Mesenchymal stem cell (in vitro differentiated cells and primary cell): Measurements from ENCODE around the gene PRAC1.

Experiments
- DNase-seq: peaks from one replicate; pipeline ENCODE4 v3.0.0-alpha.2; 2013
- H2AFZ ChIP-seq: one replicate; pipeline ENCODE4 v1.6.1; 2013; ENCODE audit warnings: low read depth, mild to moderate bottlenecking, control low read depth, inconsistent platforms, low read length, moderate library complexity
- H2AK5ac ChIP-seq: 2 replicates; pipeline ENCODE4 v1.6.1; 2013; ENCODE audit warnings: low read length, moderate library complexity, mild to moderate bottlenecking, inconsistent platforms; ENCODE audit not compliant: severe bottlenecking
- H2BK120ac ChIP-seq: one replicate; pipeline ENCODE4 v1.6.1; 2013; ENCODE audit warnings: low read depth, mild to moderate bottlenecking, inconsistent platforms, low read length, moderate library complexity
- H2BK12ac ChIP-seq, 2 experiments: one replicate each; pipeline ENCODE4 v1.6.1; 2013; ENCODE audit warnings: inconsistent platforms in 2 of 2, low read length in 2 of 2, mild to moderate bottlenecking in 2 of 2, moderate library complexity in 2 of 2, control low read depth in 1 of 2
- H2BK15ac ChIP-seq: one replicate; pipeline ENCODE4 v1.6.1; 2013; ENCODE audit warnings: mild to moderate bottlenecking, low read depth, inconsistent platforms; ENCODE audit not compliant: poor library complexity, severe bottlenecking
- H2BK5ac ChIP-seq: 2 replicates; pipeline ENCODE4 v1.6.1; 2013; ENCODE audit warnings: low read depth, mild to moderate bottlenecking, low read length, control low read depth, inconsistent platforms; ENCODE audit not compliant: poor library complexity, severe bottlenecking
- H3K14ac ChIP-seq, 2 experiments: one replicate each; pipeline ENCODE4 v1.6.1; 2013; ENCODE audit warnings: inconsistent platforms in 2 of 2, low read length in 2 of 2, control low read depth in 1 of 2, mild to moderate bottlenecking in 1 of 2, moderate library complexity in 1 of 2
- H3K18ac ChIP-seq, 2 experiments: one replicate each; pipeline ENCODE4 v1.6.1; 2013; ENCODE audit warnings: inconsistent platforms in 2 of 2, low read length in 2 of 2, control low read depth in 1 of 2, low read depth in 1 of 2, mild to moderate bottlenecking in 1 of 2
- H3K23ac ChIP-seq, 2 experiments: one replicate each; pipeline ENCODE4 v1.6.1; 2013; ENCODE audit warnings: inconsistent platforms in 2 of 2, low read length in 2 of 2, mild to moderate bottlenecking in 2 of 2, moderate library complexity in 2 of 2, control low read depth in 1 of 2
- H3K27ac ChIP-seq: 2 replicates; pipeline ENCODE4 v1.5.1; 2013; ENCODE audit warnings: mild to moderate bottlenecking, moderate library complexity, low read length, control low read depth, inconsistent platforms; ENCODE audit not compliant: poor library complexity, severe bottlenecking
- H3K27me3 ChIP-seq, 2 experiments: 2 replicates each; pipeline versions ENCODE4 v1.6.1 to v1.7.0; 2013; ENCODE audit warnings: low read length in 2 of 2, mild to moderate bottlenecking in 2 of 2, moderate library complexity in 2 of 2, control low read depth in 1 of 2, inconsistent platforms in 1 of 2; ENCODE audit not compliant: control insufficient read depth in 1 of 2, insufficient read depth in 1 of 2
- H3K36me3 ChIP-seq, 2 experiments: 2 replicates each; pipeline versions ENCODE4 v1.6.1 to v1.7.0; 2013; ENCODE audit warnings: low read length in 2 of 2, control low read depth in 1 of 2, inconsistent platforms in 1 of 2, low read depth in 1 of 2, mild to moderate bottlenecking in 1 of 2; ENCODE audit not compliant: insufficient read depth in 2 of 2, control insufficient read depth in 1 of 2
- H3K4ac ChIP-seq, 2 experiments: one replicate each; pipeline ENCODE4 v1.6.1; 2013; ENCODE audit warnings: inconsistent platforms in 2 of 2, low read length in 2 of 2, mild to moderate bottlenecking in 2 of 2, moderate library complexity in 2 of 2, control low read depth in 1 of 2, low read depth in 1 of 2
- H3K4me1 ChIP-seq: 2 replicates; pipeline ENCODE4 v1.6.1; 2013; ENCODE audit warnings: low read depth, low read length, control low read depth; ENCODE audit not compliant: control insufficient read depth, insufficient read depth
- H3K4me2 ChIP-seq: 2 replicates; pipeline ENCODE4 v1.6.1; 2013; ENCODE audit warnings: low read length, mild to moderate bottlenecking, inconsistent platforms; ENCODE audit not compliant: poor library complexity, severe bottlenecking
- H3K4me3 ChIP-seq, 2 experiments: 2 replicates each; pipeline versions ENCODE4 v1.5.1 to v1.7.0; 2013; ENCODE audit warnings: low read length in 2 of 2, mild to moderate bottlenecking in 2 of 2, control low read depth in 1 of 2, low read depth in 1 of 2; ENCODE audit not compliant: insufficient read depth in 1 of 2
- H3K79me1 ChIP-seq: replicated peaks from 2 replicates; pipeline ENCODE4 v1.6.1; 2013; ENCODE audit warnings: mild to moderate bottlenecking, control low read depth, low read length, inconsistent platforms; ENCODE audit not compliant: poor library complexity, severe bottlenecking
- H3K9ac ChIP-seq: 2 replicates; pipeline ENCODE4 v1.7.0; 2013; ENCODE audit warnings: mild to moderate bottlenecking, low read length, moderate library complexity
- H3K9me3 ChIP-seq: 2 replicates; pipeline ENCODE4 v1.7.0; 2013; ENCODE audit warnings: mild to moderate bottlenecking, low read length; ENCODE audit not compliant: control insufficient read depth
- H4K8ac ChIP-seq: one replicate; pipeline ENCODE4 v1.6.1; 2013; ENCODE audit warnings: inconsistent platforms, mild to moderate bottlenecking, low read length, moderate library complexity
- H4K91ac ChIP-seq: one replicate; pipeline ENCODE4 v1.6.1; 2013; ENCODE audit warnings: mild to moderate bottlenecking, low read length, inconsistent platforms
- WGBS: methylation state at CpG from one replicate; pipeline ENCODE4 v1.1.7; 2013; ENCODE audit warnings: mixed read lengths; 5-methylcytosine and 5-hydroxymethylcytosine counted together

The PRAC1 gene

DNA sequence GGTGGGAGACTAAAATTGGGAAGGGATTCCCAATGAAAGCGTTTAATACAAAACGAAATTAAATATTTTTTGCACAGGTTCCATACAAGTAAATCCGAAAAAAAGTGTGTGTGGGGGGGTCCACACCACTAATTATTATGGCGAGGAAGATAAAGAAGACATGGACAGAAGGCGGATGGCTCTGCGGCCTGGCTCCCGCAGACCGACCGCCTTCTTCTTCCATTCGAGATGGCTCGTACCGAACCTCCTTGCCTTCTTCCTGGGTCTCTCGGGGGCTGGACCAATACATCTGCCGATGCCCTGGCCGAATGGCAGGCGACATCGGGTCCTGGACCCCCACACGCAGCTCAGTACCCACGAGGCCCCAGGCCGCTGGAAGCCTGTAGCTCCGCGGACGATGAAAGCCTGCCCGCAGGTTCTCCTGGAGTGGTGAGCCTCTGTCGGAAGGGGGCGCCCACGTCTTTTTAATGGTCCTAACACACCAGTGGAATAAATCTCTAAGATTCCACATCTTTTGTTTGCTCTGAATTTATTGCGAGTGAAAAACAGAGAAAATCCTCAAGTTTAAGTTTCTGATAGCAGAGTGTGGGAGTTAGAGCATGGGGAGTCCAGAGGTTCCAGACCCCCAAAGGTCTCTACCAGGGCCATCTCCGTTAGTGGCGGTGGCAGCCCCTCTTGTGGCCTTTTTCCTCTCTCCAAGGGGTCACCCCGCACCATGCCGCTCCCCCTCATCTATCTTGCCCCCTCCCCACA is 2.1 kb upstream of the PRAC1 start:
- Histone ChIP-seq H3K27me3 (peaks cover 99 to 100% of the 10 kb centered on the region in 2 experiments), H3K4ac (no peak overlapping the region), H2AFZ (no peak overlapping the region), H3K36me3 (peaks cover 0 to 3% of the 10 kb centered on the region in 2 experiments), H3K9me3 (no peaks in the 10 kb centered on the region), H4K8ac (no peak overlapping the region), H3K4me2 (no peak overlapping the region), H3K4me3 (peak overlapping the region in 1 of 2 experiments; percentile 68), H3K79me1 (no peaks in the 10 kb centered on the region), H3K27ac (no peak overlapping the region), H2BK120ac (no peak overlapping the region), H3K14ac (no peak overlapping the region), H3K18ac (no peak overlapping the region), H2BK15ac (peak overlapping the region; percentile 57), H2BK5ac (no peak overlapping the region), H3K9ac (peak overlapping the region; percentile 41), H2BK12ac (no peak overlapping the region), H2AK5ac (no peak overlapping the region), H3K4me1 (peaks cover 24% of the 10 kb centered on the region), H3K23ac (no peak overlapping the region), H4K91ac (peak overlapping the region; percentile 53)
- peak; percentile 83 for DNase-seq
- WGBS, result 16% methylated on average over 24 of the region's 32 CpGs

DNA sequence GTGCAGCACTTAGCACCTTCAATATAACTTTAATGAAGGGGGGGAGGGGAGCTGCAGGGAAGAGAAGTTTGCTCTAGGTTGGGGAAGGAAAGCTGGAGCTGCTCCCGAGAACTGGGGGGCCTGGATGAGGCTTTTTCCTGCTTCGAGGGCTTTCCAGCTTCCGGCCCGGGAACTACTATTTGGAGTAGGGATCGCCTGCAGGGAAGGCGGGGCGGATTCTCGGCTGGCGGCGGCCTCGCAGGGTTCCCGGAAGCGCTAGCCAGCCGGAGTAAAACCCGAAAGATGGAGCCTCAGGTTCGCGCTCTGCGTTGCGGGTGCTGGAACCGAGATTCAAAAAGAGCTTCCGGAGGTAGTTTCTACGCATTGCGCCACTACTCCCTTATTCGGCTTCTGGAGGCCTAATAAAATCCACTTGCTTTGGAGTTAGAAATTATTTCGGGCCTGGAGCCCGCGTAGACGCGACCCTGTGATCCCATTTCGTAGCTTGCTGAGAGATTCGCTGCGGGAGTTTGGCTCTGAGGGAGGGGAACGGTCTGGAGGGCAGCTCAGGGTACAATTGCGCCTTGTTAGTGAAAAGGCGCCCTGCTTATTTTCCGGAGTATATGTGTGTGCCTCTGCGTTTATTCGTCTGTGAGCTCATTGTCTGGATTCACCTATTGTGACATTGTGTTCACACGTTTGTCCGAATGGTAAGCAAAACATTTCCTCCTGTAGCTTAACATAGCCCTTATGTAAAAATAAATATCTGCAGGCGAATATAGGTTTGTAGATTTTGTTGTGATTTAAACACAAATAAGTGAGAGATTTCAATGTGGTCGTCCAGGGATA is 1.3 kb upstream of the PRAC1 start:
- Histone ChIP-seq H4K91ac (no peak overlapping the region), H3K9ac (no peak overlapping the region), H3K18ac (peak overlapping the region; percentile 26 to 37), H3K36me3 (peaks cover 0 to 3% of the 10 kb centered on the region in 2 experiments), H3K4me2 (peak overlapping the region; percentile 63), H3K9me3 (peaks cover under 1% of the 10 kb centered on the region), H2BK12ac (peak overlapping the region in 1 of 2 experiments; percentile 8), H3K4ac (no peak overlapping the region), H2BK15ac (no peak overlapping the region), H2BK120ac (no peak overlapping the region), H3K14ac (no peak overlapping the region), H4K8ac (peak overlapping the region; percentile 29), H3K4me1 (peaks cover 31% of the 10 kb centered on the region), H3K23ac (no peak overlapping the region), H3K79me1 (no peaks in the 10 kb centered on the region), H2AK5ac (no peak overlapping the region), H3K27me3 (peaks cover 99 to 100% of the 10 kb centered on the region in 2 experiments), H2BK5ac (no peak overlapping the region), H3K4me3 (peak overlapping the region in 1 of 2 experiments; percentile 23), H2AFZ (peak overlapping the region; percentile 49), H3K27ac (no peak overlapping the region)
- 5% methylated on average over 38 of the region's 42 CpGs for WGBS
- peak; percentile 33 for DNase-seq

DNA sequence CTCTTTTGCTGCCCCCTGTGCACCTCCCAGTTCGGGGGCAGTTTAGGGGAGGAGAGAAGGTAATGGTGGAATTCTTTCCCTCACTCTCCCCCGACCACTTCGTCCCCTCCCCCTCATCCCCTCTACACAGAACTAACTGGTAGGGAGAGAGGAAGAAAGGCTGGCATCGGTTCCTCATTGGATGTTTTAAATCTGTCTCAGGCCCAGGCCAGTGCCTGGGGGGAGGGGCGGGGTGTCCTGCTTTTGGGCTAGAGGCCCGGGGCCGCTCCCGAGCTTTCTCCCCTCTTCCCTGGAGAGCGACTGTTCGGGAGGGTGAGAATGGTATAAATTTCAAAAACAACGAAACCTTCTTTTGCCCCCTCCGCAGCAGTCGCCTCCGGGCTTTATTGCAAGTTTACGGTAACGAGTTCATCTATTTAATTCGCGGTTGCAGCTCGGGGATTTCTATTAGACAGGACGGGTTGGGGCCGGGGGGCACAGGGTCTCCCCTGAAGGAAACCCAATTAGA is 651 bp upstream of the PRAC1 start, which contains the start of gene PRAC2:
Gene PRAC2, plus strand, starts transcription at position 271 of the 508 bp plus-strand sequence. CDS start 1,226 bp downstream, outside the sequence.
- Histone ChIP-seq H3K14ac (no peak within 1 kb of the TSS), H4K8ac (peak within 1 kb of the TSS; percentile 75), H3K79me1 (no peaks in the 10 kb centered on the region), H2BK120ac (no peak within 1 kb of the TSS), H3K36me3 (peaks cover 0 to 3% of the 10 kb centered on the region in 2 experiments), H2BK15ac (no peak within 1 kb of the TSS), H3K27me3 (peaks cover 99 to 100% of the 10 kb centered on the region in 2 experiments), H2AFZ (peak within 1 kb of the TSS; percentile 49), H3K4ac (no peak within 1 kb of the TSS), H3K9ac (no peak within 1 kb of the TSS), H3K23ac (no peak within 1 kb of the TSS), H3K9me3 (peaks cover 6% of the 10 kb centered on the region), H3K4me1 (peaks cover 27% of the 10 kb centered on the region), H3K4me3 (peak within 1 kb of the TSS in 1 of 2 experiments; percentile 23), H2BK12ac (peak within 1 kb of the TSS in 1 of 2 experiments; percentile 8), H2AK5ac (no peak within 1 kb of the TSS), H2BK5ac (no peak within 1 kb of the TSS), H3K4me2 (peak within 1 kb of the TSS; percentile 63), H3K18ac (peak within 1 kb of the TSS; percentile 26 to 37), H3K27ac (no peak within 1 kb of the TSS), H4K91ac (no peak within 1 kb of the TSS)
- WGBS, result 13% methylated on average over 15 of the region's 21 CpGs
- peak; percentile 15 for DNase-seq

GRCh38 chr17:48721009-48721402 is 1.3 kb downstream of the PRAC1 start:
- Histone ChIP-seq H3K36me3 (no peaks in the 10 kb centered on the region), H3K14ac (no peak overlapping the region), H3K4ac (no peak overlapping the region), H2AFZ (no peak overlapping the region), H3K27me3 (peaks cover 93 to 99% of the 10 kb centered on the region in 2 experiments), H4K8ac (no peak overlapping the region), H3K9me3 (peaks cover 6% of the 10 kb centered on the region), H3K9ac (no peak overlapping the region), H2BK12ac (no peak overlapping the region), H3K4me3 (no peak overlapping the region), H4K91ac (no peak overlapping the region), H3K18ac (no peak overlapping the region), H3K27ac (no peak overlapping the region), H3K4me1 (peaks cover 25% of the 10 kb centered on the region), H3K23ac (no peak overlapping the region), H2BK5ac (no peak overlapping the region), H3K4me2 (no peak overlapping the region), H2BK120ac (no peak overlapping the region), H2BK15ac (no peak overlapping the region), H3K79me1 (no peaks in the 10 kb centered on the region), H2AK5ac (no peak overlapping the region)
- 100% methylated on average over 1 of the region's 1 CpG for WGBS
- no peak for DNase-seq
